Activated CD4-positive, alpha-beta T cell treated with anti-CD3 and anti-CD28 coated beads, Interleukin-2, amount 50 U/mL, for 24 hours (primary cell): ENCODE results near the gene TPCN1.

Experiments
- DNase-seq, 2 donors: peaks; one replicate each; pipeline ENCODE4 v3.0.0-alpha.2; 2020; ENCODE audit warnings: low read depth in 1 of 2, low spot score in 1 of 2

The TPCN1 gene

GRCh38 chr12:113278633-113279032, 57.4 kb downstream of the TPCN1 start:
- DNase-seq, result no peak

GRCh38 chr12:113284751-113285150, 63.5 kb downstream of the TPCN1 start:
- no peak for DNase-seq

- DNase-seq, result no peak
These were observed 64.7 kb downstream of the TPCN1 start for GRCh38 chr12:113285679-113286610.

DNA sequence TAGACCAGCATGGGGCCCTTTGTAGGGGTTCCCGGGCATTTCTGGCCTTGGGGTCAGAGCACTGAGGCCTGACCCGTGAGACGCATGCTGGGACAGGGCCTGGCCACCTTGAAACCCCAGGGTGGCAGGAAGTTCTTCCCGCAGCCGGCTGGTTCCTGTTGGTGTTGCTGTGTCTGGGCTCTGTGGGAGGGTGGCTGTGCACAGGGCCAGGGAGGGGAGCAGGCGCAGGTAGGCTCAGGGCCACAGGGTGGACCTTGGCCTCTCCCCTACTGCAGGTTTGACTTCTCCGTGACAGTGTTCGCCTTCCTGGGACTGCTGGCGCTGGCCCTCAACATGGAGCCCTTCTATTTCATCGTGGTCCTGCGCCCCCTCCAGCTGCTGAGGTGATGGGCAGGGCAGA, 65.4 kb downstream of the TPCN1 start:
- no peak for DNase-seq

- DNase-seq, result no peak
These were observed 66.1 kb downstream of the TPCN1 start for GRCh38 chr12:113287146-113287898.

GRCh38 chr12:113287899-113288282, 66.6 kb downstream of the TPCN1 start:
- no peak for DNase-seq

- no peak for DNase-seq
These were observed 68.1 kb downstream of the TPCN1 start for GRCh38 chr12:113289361-113289760.

DNA sequence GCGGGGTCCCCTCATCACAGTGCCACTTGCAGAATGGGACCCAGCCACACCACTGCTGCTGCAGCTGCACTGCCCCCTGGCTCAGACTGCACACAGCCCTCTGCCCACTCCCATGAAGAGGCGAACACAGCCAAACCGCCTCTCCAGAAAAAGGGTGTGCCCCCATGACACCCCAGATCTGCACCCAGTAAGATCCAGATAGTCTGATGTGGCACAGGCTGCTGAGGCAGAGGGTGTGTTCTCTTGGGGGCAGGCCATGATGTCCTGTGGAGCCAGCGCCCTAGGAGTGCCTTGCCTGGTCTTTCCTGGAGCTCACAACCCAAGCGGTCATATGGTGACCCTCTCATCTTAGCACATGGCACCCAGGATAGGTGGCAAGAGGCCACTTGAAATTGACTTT, 69.2 kb downstream of the TPCN1 start:
- no peak for DNase-seq

GRCh38 chr12:113291586-113291985, 70.3 kb downstream of the TPCN1 start:
- DNase-seq, result no peak

GRCh38 chr12:113292091-113292490, 70.8 kb downstream of the TPCN1 start:
- no peak for DNase-seq

DNA sequence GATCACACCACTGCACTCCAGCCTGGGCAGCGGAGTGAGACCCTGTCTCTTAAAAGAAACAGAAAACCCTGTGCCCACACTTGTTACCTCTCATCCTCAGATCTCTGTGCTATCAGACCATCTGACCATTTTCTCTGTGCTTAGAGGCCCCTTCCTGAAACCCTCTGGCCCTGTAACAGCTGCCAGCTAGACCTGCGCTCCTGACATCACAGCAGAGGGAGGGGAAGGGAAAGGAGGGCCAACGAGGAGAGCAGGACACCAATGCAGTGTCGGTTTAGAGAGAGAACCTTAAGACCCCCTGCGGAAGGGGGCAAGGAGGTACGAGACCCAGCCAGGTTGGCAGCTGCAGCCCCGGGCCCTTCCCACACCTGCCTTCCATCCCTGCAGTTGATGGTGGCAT, 71.3 kb downstream of the TPCN1 start:
- DNase-seq, result no peak

DNA sequence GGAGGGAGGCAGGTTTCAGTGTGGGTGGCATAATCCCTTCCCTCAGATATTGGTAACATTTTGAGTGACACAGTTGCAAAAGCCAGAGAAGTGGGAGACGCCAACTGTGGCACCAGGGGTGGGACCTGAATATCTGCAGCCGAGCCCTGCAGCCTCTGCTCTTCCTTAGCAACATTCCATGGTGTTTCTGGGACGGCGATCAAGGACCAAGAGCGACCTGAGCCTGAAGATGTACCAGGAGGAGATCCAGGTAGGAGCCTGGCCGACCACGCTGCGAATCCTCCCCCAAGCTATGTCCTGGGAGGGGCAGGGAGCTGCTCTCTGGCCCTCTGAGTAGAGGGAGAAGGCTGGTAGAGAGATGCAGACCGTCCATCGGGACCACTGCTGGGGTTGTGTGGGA, 71.8 kb downstream of the TPCN1 start:
- no peak for DNase-seq

DNA sequence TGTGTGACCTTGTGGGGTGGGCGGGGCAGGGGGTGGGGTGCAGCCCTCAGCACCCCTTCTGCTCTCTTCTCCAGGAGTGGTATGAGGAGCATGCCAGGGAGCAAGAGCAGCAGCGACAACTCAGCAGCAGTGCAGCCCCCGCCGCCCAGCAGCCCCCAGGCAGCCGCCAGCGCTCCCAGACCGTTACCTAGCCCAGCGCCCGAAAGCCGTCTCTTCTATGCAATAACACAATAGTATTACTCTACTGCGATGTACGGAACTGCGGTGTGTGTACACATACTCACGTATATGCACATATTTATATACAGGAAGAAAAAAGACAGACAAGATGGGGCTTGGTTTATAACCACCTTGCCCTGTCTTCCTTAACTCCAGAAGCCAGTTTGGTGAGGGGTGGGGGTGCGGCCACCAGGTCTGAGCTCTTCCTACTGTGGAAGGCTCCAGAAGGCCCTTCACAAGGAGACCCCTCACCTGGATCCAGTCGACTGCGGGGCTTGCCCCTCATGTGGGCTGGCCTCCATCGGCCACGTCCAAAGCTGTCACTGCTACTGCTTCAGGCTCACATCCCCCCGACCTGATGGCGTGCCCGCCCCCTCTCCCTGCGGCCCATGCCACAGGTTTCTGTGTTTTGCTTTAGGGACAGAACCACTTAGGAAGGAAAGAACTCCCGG, 74.8 kb downstream of the TPCN1 start:
- no peak for DNase-seq

DNA sequence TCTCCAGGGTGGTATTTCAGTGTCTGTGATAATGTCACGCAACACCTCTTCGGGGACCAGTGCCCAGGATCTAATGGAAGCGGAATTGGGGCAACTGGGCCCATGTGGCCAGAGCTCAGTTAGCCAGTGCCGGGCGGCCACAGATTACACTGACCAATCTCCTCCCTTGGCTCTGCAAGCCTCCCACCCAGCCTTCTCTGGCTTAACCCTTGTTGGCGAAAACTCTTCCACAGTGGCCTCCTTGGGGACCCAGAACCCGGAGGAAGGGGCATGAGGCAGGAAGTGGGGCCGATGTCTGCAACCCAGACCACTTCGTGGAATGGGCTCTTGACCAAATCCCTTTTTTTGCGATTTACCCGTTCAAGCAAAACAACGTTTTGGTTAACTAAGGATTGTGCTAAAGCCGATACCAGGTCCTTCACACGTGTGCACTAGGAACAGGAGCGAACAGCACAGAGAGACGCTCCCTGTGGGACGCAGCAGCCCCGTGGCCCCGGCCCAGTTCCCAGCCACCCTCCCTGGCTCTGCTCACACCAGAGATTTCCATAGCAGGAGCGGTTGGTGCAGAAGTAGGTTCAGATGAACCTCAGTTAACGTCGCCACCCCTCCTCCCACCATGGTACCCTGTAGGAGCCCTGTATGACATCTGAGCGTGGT, 75.4 kb downstream of the TPCN1 start:
- no peak for DNase-seq

DNA sequence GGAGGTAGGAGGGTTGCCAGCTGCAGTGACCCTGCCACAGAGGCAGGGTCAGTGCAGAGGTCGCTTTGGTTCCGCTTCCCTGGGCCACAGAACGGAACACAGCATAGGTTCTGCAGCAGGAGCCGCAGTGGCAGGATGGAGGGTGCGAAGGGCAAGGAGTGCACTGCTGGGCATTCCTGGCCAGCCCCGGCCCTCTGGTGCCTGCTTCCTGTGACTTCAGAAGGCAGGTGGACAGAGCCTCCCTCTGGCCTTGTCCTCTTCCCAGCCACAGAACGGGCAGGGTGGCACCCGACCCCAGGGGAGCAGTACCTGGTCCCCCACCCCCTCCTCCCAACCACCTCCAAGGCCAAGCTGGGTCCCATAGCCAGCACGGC, 75.9 kb downstream of the TPCN1 start:
- no peak for DNase-seq

DNA sequence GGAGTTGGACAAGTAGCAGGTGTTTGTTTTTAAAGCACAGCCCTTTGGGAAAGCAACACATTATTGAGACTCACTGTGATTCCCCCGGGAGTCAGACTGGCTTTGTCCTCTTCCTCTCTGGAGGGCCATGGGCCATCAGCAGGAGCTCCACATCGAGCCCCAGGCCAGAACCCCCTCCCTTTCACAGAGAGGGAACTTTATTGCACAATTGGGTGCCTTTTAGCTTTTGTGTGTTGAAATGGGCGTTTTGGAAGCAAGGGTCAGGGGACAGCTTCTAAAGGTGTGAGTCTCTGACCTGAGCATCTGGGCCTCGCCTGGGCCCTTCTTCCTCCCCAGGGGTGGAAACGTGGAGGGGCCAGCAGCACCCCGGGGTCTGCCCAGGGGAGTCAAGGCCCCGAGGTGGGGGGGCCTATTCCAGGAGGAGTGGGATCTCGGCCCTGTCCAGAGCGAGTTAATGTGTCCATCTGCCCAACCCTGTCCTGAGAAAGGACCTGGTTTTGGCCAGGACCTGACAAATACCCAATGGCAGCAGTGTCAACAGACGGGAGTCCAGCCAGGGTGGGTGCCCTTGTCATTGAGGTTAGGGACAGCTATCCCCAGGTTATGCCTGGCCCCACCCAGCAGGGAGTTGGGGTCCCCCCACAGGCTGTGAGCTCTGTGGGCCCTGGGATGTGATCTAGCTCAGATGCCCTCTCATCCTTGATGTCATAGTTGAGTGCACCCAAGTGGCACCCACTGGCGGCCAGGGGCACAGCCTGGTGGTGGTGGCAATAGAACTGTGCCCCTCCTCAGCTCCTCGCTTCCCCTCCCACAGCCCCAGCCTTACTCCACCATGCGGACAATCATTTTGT, 76.6 kb downstream of the TPCN1 start:
- no peak for DNase-seq

DNA sequence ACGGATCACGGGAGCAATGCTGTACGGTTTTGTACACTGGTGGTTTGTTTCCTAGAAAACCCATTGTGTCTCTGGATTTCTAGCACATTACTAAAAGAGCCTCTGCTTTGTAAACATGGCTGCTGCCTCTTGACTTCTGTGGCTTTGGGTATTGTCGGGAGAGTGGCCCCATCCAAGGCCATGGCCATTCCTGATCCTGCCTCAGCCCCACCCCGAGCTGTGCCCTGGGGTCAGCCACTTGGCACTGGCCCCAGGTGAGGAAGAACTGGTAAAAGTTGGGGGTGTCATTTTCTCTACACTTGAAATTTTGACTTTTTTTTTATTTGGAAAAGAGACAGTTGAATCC, 77.2 kb downstream of the TPCN1 start:
- DNase-seq, result no peak

- DNase-seq, result no peak
These were observed 77.7 kb downstream of the TPCN1 start for GRCh38 chr12:113298861-113299545.

GRCh38 chr12:113299619-113300237, 78.5 kb downstream of the TPCN1 start:
- DNase-seq, result no peak

DNA sequence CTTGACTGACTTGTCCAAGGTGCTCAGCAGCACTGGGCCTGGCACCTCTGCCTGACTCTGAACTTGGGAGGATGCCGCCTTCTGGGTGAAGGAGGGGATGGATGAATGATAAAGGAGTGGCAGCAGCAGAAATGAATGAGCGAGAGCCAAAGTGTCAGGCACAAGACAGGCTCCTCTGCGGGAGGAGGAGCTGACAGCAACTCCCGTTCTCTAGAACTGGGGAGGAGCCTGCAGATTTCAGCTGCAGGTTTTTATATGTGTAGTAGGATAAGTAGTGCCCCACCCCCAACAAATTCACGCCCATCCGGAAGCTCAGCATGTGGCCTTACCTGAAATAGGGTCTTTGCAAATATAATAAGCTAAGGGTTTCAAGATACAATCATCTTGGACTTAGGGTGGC, 80.5 kb downstream of the TPCN1 start:
- DNase-seq, result no peak
